Neuronal stem cell (in vitro differentiated cells): ENCODE data around the gene SMCHD1.

Experiments used
- DNase-seq: peaks from one replicate; pipeline ENCODE4 v3.0.0-alpha.2; 2013; ENCODE audit warnings: low spot score
- H2AFZ ChIP-seq: one replicate; pipeline ENCODE4 v1.6.1; 2013; ENCODE audit warnings: mild to moderate bottlenecking, low read length, inconsistent platforms
- H2AK5ac ChIP-seq: 2 replicates; pipeline ENCODE4 v1.6.1; 2013; ENCODE audit warnings: low read depth, mild to moderate bottlenecking, inconsistent platforms, low read length, moderate library complexity, mixed read lengths
- H2BK120ac ChIP-seq: 2 replicates; pipeline ENCODE4 v1.6.1; 2013; ENCODE audit warnings: low read depth, mild to moderate bottlenecking, inconsistent platforms, low read length, moderate library complexity, mixed read lengths
- H2BK12ac ChIP-seq: one replicate; pipeline ENCODE4 v1.6.1; 2013; ENCODE audit warnings: low read length, inconsistent platforms
- H2BK15ac ChIP-seq: 2 replicates; pipeline ENCODE4 v1.6.1; 2013; ENCODE audit warnings: mild to moderate bottlenecking, low read length, inconsistent platforms, mixed read lengths
- H2BK5ac ChIP-seq: one replicate; pipeline ENCODE4 v1.6.1; 2013; ENCODE audit warnings: inconsistent platforms, mild to moderate bottlenecking, low read length, moderate library complexity
- H3K14ac ChIP-seq: one replicate; pipeline ENCODE4 v1.6.1; 2013; ENCODE audit warnings: low read length, inconsistent platforms
- H3K18ac ChIP-seq: 2 replicates; pipeline ENCODE4 v1.6.1; 2013; ENCODE audit warnings: low read length, inconsistent platforms
- H3K23ac ChIP-seq: 2 replicates; pipeline ENCODE4 v1.6.1; 2013; ENCODE audit warnings: low read depth, mild to moderate bottlenecking, mixed read lengths, low read length, inconsistent platforms; ENCODE audit not compliant: poor library complexity
- H3K27ac ChIP-seq: replicated peaks from 3 replicates; pipeline ENCODE4 v1.5.1; 2013; ENCODE audit warnings: low read length, inconsistent platforms
- H3K27me3 ChIP-seq, 3 experiments: 2 replicates each; pipeline ENCODE4 v1.6.1; 2013; ENCODE audit warnings: low read length in 3 of 3, mild to moderate bottlenecking in 2 of 3, inconsistent platforms in 1 of 3, low read depth in 1 of 3, mixed read lengths in 1 of 3, moderate library complexity in 1 of 3; ENCODE audit not compliant: control insufficient read depth in 3 of 3, insufficient read depth in 3 of 3
- H3K36me3 ChIP-seq, 2 donors: replicated peaks in 1 of 2; 2 replicates each; pipeline ENCODE4 v1.6.1; 2013; ENCODE audit warnings: low read length in 2 of 2; ENCODE audit not compliant: control insufficient read depth in 2 of 2, insufficient read depth in 2 of 2
- H3K4ac ChIP-seq: 2 replicates; pipeline ENCODE4 v1.6.1; 2013; ENCODE audit warnings: inconsistent platforms, mild to moderate bottlenecking, low read length, moderate library complexity
- H3K4me1 ChIP-seq, 2 donors: 1 replicate in 1 of 2; 2 replicates in 1 of 2; pipeline ENCODE4 v1.6.1; 2013; ENCODE audit warnings: low read length in 2 of 2, low read depth in 1 of 2; ENCODE audit not compliant: control insufficient read depth in 2 of 2, insufficient read depth in 1 of 2
- H3K4me2 ChIP-seq: one replicate; pipeline ENCODE4 v1.6.1; 2013; ENCODE audit warnings: mild to moderate bottlenecking, low read length, inconsistent platforms; ENCODE audit not compliant: insufficient read depth, poor library complexity, severe bottlenecking
- H3K4me3 ChIP-seq, 2 donors: 2 replicates each; pipeline ENCODE4 v1.5.1; 2013; ENCODE audit warnings: low read length in 2 of 2, mild to moderate bottlenecking in 2 of 2, inconsistent platforms in 1 of 2, moderate library complexity in 1 of 2
- H3K79me1 ChIP-seq: one replicate; pipeline ENCODE4 v1.6.1; 2013; ENCODE audit warnings: low read depth, mild to moderate bottlenecking, inconsistent platforms, low read length, moderate library complexity
- H3K9ac ChIP-seq: one replicate; pipeline ENCODE4 v1.6.1; 2013; ENCODE audit warnings: mild to moderate bottlenecking, low read depth, low read length, inconsistent platforms; ENCODE audit not compliant: poor library complexity
- H3K9me3 ChIP-seq, 2 donors: replicated peaks in 1 of 2; 2 replicates each; pipeline versions ENCODE3 to v1.6.1; 2013; ENCODE audit warnings: low read length in 2 of 2, mild to moderate bottlenecking in 2 of 2, inconsistent platforms in 1 of 2, low read depth in 1 of 2, mixed read lengths in 1 of 2, moderate library complexity in 1 of 2; ENCODE audit not compliant: control insufficient read depth in 2 of 2, insufficient read depth in 1 of 2
- H4K8ac ChIP-seq: one replicate; pipeline ENCODE4 v1.6.1; 2013; ENCODE audit warnings: low read depth, mild to moderate bottlenecking, inconsistent platforms, low read length, moderate library complexity
- H4K91ac ChIP-seq: one replicate; pipeline ENCODE4 v1.6.1; 2013; ENCODE audit warnings: low read length, low read depth, mild to moderate bottlenecking, inconsistent platforms; ENCODE audit not compliant: poor library complexity
- WGBS, 2 donors: extraction: QIAGEN DNeasy Blood & Tissue Kit; methylation state at CpG; one replicate each; pipeline ENCODE4 v1.1.7; 2013; ENCODE audit warnings: missing lambda C conversion rate in 2 of 2, mixed read lengths in 1 of 2; ENCODE audit not compliant: insufficient read length in 2 of 2, insufficient replicate concordance in 1 of 2; ENCODE audit errors: extremely low coverage in 2 of 2; 5-methylcytosine and 5-hydroxymethylcytosine counted together

The SMCHD1 gene

DNA sequence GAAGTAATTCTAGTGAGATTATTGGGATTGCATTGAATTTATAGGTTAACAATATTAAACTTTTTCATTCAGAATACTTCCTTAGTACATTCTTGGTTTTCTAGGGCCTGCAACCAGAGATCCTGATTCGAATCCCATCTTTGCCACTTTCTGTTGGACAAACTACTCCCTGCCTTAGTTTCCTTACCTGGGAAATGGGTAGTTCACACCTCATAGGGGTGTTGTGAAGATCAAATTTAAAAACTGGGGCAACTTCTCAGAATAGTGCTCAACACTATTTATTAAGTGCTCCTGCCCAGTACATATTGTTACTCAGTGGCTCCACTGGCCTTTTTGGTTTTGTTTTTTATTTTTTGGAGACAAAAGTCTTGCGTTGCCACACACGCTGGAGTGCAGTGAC is 43.5 kb downstream of the SMCHD1 start:
- no peak overlapping the region for H2AFZ ChIP-seq
- no peak for DNase-seq
- no peak overlapping the region for H2AK5ac ChIP-seq
- H3K79me1 ChIP-seq: no peaks in the 10 kb centered on the region
- no peak overlapping the region for H2BK15ac ChIP-seq
- no peak overlapping the region for H3K18ac ChIP-seq
- no peaks in the 10 kb centered on the region for H3K9me3 ChIP-seq
- no peak overlapping the region for H3K4me3 ChIP-seq
- H3K36me3 ChIP-seq: peaks cover 6 to 99% of the 10 kb centered on the region in 2 donors
- no peak overlapping the region for H3K23ac ChIP-seq
- H3K27me3 ChIP-seq: no peaks in the 10 kb centered on the region
- H4K8ac ChIP-seq: no peak overlapping the region
- no peak overlapping the region for H3K9ac ChIP-seq
- no peak overlapping the region for H3K27ac ChIP-seq
- H2BK5ac ChIP-seq: peak overlapping the region; percentile 53
- WGBS, 2 donors: no CpG with 5 or more reads among the region's 3 CpGs
- H4K91ac ChIP-seq: no peak overlapping the region
- no peak overlapping the region for H2BK120ac ChIP-seq
- no peak overlapping the region for H3K14ac ChIP-seq
- H3K4me1 ChIP-seq: no peaks in the 10 kb centered on the region
- H3K4ac ChIP-seq: no peak overlapping the region
- no peak overlapping the region for H3K4me2 ChIP-seq
- no peak overlapping the region for H2BK12ac ChIP-seq

DNA sequence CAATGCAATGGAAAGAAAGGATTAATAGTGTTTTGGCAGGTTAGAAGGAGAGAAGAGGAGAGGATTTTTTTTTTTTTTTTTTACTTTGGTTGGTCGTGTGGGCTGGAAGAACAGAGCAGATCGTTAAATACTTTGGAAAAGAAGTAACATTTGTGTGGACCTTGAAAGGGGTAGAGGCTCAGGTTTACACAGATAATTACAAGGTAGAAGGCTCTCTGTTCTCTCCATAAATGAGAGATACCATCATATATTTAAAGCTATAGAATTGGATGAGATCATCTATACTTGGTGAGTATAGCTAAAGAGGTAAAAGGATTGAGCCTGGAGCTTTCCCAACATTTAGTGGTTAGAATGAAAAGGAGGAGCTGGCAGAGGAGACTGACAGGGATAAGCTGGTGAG is 49.0 kb downstream of the SMCHD1 start:
- Histone ChIP-seq H3K36me3 (peaks cover 9 to 99% of the 10 kb centered on the region in 2 donors), H3K4me2 (no peak overlapping the region), H3K14ac (no peak overlapping the region), H3K79me1 (no peaks in the 10 kb centered on the region), H2BK12ac (no peak overlapping the region), H3K18ac (no peak overlapping the region), H3K27me3 (no peaks in the 10 kb centered on the region), H3K27ac (no peak overlapping the region), H3K4me1 (no peaks in the 10 kb centered on the region), H2AFZ (no peak overlapping the region), H2AK5ac (no peak overlapping the region), H4K91ac (no peak overlapping the region), H2BK5ac (no peak overlapping the region), H2BK15ac (no peak overlapping the region), H3K4ac (no peak overlapping the region), H4K8ac (no peak overlapping the region), H3K4me3 (no peak overlapping the region), H2BK120ac (no peak overlapping the region), H3K9ac (no peak overlapping the region), H3K23ac (no peak overlapping the region), H3K9me3 (peaks cover 0 to 6% of the 10 kb centered on the region in 2 donors)
- no peak for DNase-seq
- WGBS, 2 donors: no CpG with 5 or more reads among the region's 2 CpGs

DNA sequence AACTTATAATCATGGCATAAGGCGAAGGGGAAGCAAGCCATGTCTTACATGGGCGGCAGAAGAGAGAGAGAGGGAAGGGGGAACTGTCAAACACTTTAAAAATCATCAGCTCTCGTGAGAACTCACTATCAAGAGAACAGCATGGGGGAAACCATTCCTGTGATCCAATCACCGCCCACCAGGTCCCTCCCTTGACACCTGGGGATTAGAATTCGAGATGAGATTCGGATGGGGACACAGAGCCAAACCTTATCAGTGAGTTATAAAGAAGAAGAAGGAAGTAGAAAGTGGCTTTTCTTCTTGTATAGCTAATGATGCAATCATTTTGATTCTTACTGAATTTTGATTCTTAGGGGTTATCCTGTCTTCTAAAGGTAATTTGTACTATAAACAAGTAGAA is 51.4 kb downstream of the SMCHD1 start:
- H3K79me1 ChIP-seq: no peaks in the 10 kb centered on the region
- no peak overlapping the region for H3K27ac ChIP-seq
- H2AK5ac ChIP-seq: no peak overlapping the region
- H3K18ac ChIP-seq: no peak overlapping the region
- H3K14ac ChIP-seq: no peak overlapping the region
- no peaks in the 10 kb centered on the region for H3K27me3 ChIP-seq
- H3K9me3 ChIP-seq: peaks cover 0 to 19% of the 10 kb centered on the region in 2 donors
- no peak for DNase-seq
- no peak overlapping the region for H2BK5ac ChIP-seq
- no peak overlapping the region for H3K4me3 ChIP-seq
- H2AFZ ChIP-seq: no peak overlapping the region
- no peak overlapping the region for H4K8ac ChIP-seq
- H3K4me2 ChIP-seq: no peak overlapping the region
- H4K91ac ChIP-seq: no peak overlapping the region
- H3K4ac ChIP-seq: no peak overlapping the region
- no peak overlapping the region for H3K23ac ChIP-seq
- WGBS, 2 donors: no CpG with 5 or more reads among the region's 6 CpGs
- H3K36me3 ChIP-seq: peaks cover 9 to 97% of the 10 kb centered on the region in 2 donors
- H3K4me1 ChIP-seq: no peaks in the 10 kb centered on the region
- no peak overlapping the region for H2BK12ac ChIP-seq
- no peak overlapping the region for H2BK15ac ChIP-seq
- no peak overlapping the region for H3K9ac ChIP-seq
- no peak overlapping the region for H2BK120ac ChIP-seq

DNA sequence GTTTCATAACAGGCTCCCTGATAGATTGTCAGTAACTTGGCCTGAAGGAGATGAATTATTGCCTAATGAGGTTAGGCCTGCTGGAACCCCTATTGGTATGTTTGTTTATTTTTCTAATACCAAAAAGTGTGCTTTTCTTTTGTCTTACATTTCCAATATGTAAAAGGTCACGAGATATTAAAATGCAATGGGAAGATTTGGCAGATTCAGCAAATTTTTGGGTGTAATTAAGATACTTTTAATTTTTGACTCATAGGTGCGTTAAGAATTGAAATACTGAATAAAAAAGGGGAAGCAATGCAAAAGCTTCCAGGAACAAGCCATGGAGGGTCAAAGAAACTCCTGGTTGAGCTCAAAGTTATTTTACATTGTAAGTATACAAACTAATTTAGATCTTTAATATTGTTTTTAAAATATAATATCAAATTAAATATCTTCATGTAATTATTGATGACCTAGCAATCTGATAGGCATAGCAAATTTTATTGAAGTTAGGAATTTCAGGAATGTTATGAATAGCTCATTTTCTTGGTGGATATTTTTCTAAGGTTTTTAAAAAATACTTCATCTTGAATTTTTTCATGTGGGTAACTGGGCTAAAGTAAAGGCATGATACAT is 52.1 kb downstream of the SMCHD1 start:
- no CpG with 5 or more reads among the region's 2 CpGs for WGBS, 2 donors
- Histone ChIP-seq H3K36me3 (peaks cover 11 to 97% of the 10 kb centered on the region in 2 donors), H2BK15ac (no peak overlapping the region), H3K4me1 (no peaks in the 10 kb centered on the region), H4K91ac (no peak overlapping the region), H3K18ac (no peak overlapping the region), H3K4ac (no peak overlapping the region), H3K4me2 (no peak overlapping the region), H3K9me3 (peaks cover 0 to 19% of the 10 kb centered on the region in 2 donors), H2BK120ac (no peak overlapping the region), H3K23ac (no peak overlapping the region), H3K14ac (no peak overlapping the region), H2AK5ac (no peak overlapping the region), H2BK5ac (no peak overlapping the region), H3K27ac (no peak overlapping the region), H3K79me1 (no peaks in the 10 kb centered on the region), H2AFZ (no peak overlapping the region), H2BK12ac (no peak overlapping the region), H3K27me3 (no peaks in the 10 kb centered on the region), H3K9ac (no peak overlapping the region), H4K8ac (no peak overlapping the region), H3K4me3 (no peak overlapping the region)
- no peak for DNase-seq
